RKO (cell line): ENCODE measurements around the gene PILRB.
"Not testable (repeated sequence)": the region's sequence is repeated elsewhere in the genome, so short reads cannot be mapped to it uniquely, and the experiment has no call there.

ENCODE experiments used
- DNase-seq: peaks from one replicate; pipeline ENCODE4 v3.0.0-alpha.2; 2016; ENCODE audit warnings: low spot score

The PILRB gene

GRCh38 chr7:100378114-100378755, 20.3 kb downstream of the PILRB start:
- DNase-seq: no peak

GRCh38 chr7:100380196-100380595, 22.3 kb downstream of the PILRB start:
- DNase-seq: no peak

- not testable (repeated sequence) for DNase-seq
Measured at GRCh38 chr7:100381531-100382233, 23.8 kb downstream of the PILRB start.

- DNase-seq: peak; percentile 44
Measured at GRCh38 chr7:100382234-100382853, 24.4 kb downstream of the PILRB start.

GRCh38 chr7:100384628-100385294, 26.8 kb downstream of the PILRB start:
- no peak for DNase-seq

GRCh38 chr7:100386940-100387339, 29.0 kb downstream of the PILRB start:
- DNase-seq: no peak

- DNase-seq: no peak
Measured at GRCh38 chr7:100387695-100388094, 29.8 kb downstream of the PILRB start.

GRCh38 chr7:100389437-100390088, 31.6 kb downstream of the PILRB start:
- no peak for DNase-seq

GRCh38 chr7:100390286-100391009, 32.5 kb downstream of the PILRB start:
- no peak for DNase-seq

- no peak for DNase-seq
Measured at GRCh38 chr7:100393233-100393905, 35.5 kb downstream of the PILRB start.

- DNase-seq: no peak
Measured at GRCh38 chr7:100394077-100394476, 36.2 kb downstream of the PILRB start.

GRCh38 chr7:100396421-100396982, 38.6 kb downstream of the PILRB start:
- DNase-seq: no peak

GRCh38 chr7:100397315-100398081, 39.6 kb downstream of the PILRB start:
- no peak for DNase-seq

- no peak for DNase-seq
Measured at GRCh38 chr7:100398239-100398638, 40.3 kb downstream of the PILRB start.

GRCh38 chr7:100400041-100400440, 42.1 kb downstream of the PILRB start:
- no peak for DNase-seq

- DNase-seq: no peak
Measured at GRCh38 chr7:100400656-100401055, 42.7 kb downstream of the PILRB start.

- no peak for DNase-seq
Measured at GRCh38 chr7:100401811-100402210, 43.9 kb downstream of the PILRB start.

- DNase-seq: no peak
Measured at GRCh38 chr7:100402241-100402640, 44.3 kb downstream of the PILRB start.

- DNase-seq: no peak
Measured at GRCh38 chr7:100406767-100407166, 48.9 kb downstream of the PILRB start.
